Epithelial cell of proximal tubule (primary cell): ENCODE data around the gene SCN5A. TPM values are rescaled to one million over a fixed set of nuclear protein-coding genes. Genes with fewer than 3 reads are reported as not detected.

Experiments used
- DNase-seq: peaks from one replicate; pipeline ENCODE4 v3.0.0-alpha.2; 2011; ENCODE audit warnings: low read depth
- H3K4me3 ChIP-seq: 2 replicates; pipeline ENCODE4 v1.5.1; 2011; ENCODE audit warnings: low read depth, mild to moderate bottlenecking, low read length
- CTCF ChIP-seq: conservative IDR thresholded peaks from 2 replicates; pipeline ENCODE4 v1.5.1; 2012; ENCODE audit warnings: low read depth, mild to moderate bottlenecking, low read length
- total RNA-seq: library from RNA; depleted of rRNA; stranded (reverse); fragments of >200 nt; gene quantifications from 2 replicates; pipeline ENCODE4 v1.2.3, GENCODE V29; 2015

Gene SCN5A
- total RNA-seq, 1 donor from 2014 or later: 1.3 TPM

- H3K4me3 ChIP-seq: no peak overlapping the region
- no peak for DNase-seq
- no peak for TF ChIP-seq CTCF
These were observed 38.6 kb downstream of the SCN5A start for GRCh38 chr3:38610934-38611333.

- TF ChIP-seq CTCF: no peak
- no peak for DNase-seq
- no peak overlapping the region for H3K4me3 ChIP-seq
These were observed 39.1 kb downstream of the SCN5A start for GRCh38 chr3:38610436-38610835.

GRCh38 chr3:38609386-38610111 is 39.9 kb downstream of the SCN5A start:
- no peak for DNase-seq
- no peak overlapping the region for H3K4me3 ChIP-seq
- no peak for TF ChIP-seq CTCF

GRCh38 chr3:38608961-38609360 is 40.5 kb downstream of the SCN5A start:
- no peak overlapping the region for H3K4me3 ChIP-seq
- DNase-seq: no peak
- no peak for TF ChIP-seq CTCF

- H3K4me3 ChIP-seq: no peak overlapping the region
- no peak for DNase-seq
- TF ChIP-seq CTCF: no peak
These were observed 41.3 kb downstream of the SCN5A start for GRCh38 chr3:38608086-38608775.

- DNase-seq: no peak
- H3K4me3 ChIP-seq: no peak overlapping the region
- TF ChIP-seq CTCF: no peak
These were observed 42.9 kb downstream of the SCN5A start for GRCh38 chr3:38606561-38606960.

GRCh38 chr3:38605981-38606380 is 43.5 kb downstream of the SCN5A start:
- no peak for TF ChIP-seq CTCF
- no peak overlapping the region for H3K4me3 ChIP-seq
- DNase-seq: no peak
